Activated CD8-positive, alpha-beta memory T cell treated with anti-CD3 and anti-CD28 coated beads, Interleukin-2, amount 50 U/mL, for 24 hours (primary cell): ENCODE results near the gene CUEDC1.
"Not testable (repeated sequence)": the region's sequence is repeated elsewhere in the genome, so short reads cannot be mapped to it uniquely, and the experiment has no call there.

Experiments used
- DNase-seq: peaks from one replicate; pipeline ENCODE4 v3.0.0-alpha.2; 2020; ENCODE audit errors: extremely low read depth

Gene CUEDC1

DNA sequence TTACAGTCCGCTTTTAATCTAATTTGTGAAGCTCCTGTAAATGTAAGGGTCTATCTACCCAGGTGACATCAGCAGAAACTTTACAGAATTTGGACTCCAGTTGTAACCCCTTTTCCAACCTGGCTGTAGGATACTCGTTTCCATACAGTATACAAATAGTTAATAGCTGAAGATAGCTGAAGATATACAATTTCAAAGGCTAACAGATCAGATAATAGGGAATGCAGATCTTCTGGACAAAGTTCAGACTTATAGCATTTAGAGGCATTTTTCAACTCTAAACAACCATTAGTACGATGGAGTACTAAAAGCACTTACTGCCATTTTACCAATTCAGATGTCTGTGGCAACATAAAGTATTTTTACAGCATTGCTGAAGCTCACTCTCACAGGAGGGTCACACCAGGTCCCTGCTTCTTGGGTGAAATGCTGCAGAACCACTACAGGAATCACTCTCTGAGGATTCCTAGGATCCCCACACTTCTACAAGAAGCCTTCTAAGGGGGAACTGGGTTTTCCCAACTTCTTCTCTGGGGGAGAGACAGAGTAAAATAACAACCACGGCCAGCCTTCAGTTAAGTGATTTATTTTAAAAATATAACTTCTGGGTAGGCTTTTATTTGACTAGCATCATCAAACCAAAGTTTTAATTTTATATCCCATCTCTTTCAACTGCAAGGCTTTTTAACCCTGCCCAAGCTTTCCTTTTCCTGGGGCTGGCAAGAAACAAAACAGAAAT, 29.9 kb upstream of the CUEDC1 start:
- no peak for DNase-seq

DNA sequence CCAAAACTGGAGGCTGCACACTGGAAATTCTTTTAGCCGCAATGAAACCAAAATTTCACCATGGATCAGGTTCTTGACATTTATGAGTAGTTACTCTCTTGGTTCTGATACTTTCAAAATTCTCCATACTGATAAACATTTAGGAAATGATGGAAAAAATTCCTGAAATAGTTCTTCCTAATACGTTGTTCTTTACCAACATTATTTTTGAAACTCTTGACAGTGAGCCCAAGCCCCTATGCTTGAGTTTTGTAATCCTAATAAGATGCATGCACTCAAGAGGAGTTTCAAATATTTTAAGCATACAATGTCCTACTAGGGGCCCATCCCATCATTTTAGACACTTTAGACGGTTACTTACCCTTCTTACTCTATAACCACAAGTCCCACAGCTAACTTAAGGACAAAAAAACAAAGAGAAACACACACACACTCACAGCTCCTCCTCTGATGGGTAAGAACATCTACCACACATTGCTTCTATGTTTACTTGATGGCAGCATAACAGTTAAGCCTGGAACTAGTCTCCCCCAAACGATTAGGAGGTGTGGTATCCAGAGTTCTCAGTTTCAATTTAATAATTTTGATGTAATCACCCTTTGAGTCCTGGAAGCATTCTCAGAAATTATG, 29.2 kb upstream of the CUEDC1 start:
- DNase-seq = no peak

DNA sequence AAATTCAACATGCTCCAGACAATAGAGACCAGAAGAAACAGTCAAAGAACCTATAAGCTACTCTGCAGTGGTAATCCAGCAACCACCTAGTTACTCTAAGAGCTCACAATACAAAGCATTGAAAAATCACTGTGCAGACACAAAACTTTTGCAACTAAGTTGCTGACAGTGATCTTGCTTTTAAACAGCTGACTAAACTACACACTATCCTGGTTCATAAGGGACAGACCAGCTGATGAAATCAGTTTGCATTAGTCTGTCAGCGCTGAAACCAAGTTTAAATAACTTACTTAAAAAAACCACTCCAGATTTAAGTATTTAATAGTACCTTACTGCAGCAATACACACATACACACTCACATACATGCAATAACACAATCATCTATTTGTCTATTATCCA, 28.2 kb upstream of the CUEDC1 start:
- DNase-seq = no peak

DNA sequence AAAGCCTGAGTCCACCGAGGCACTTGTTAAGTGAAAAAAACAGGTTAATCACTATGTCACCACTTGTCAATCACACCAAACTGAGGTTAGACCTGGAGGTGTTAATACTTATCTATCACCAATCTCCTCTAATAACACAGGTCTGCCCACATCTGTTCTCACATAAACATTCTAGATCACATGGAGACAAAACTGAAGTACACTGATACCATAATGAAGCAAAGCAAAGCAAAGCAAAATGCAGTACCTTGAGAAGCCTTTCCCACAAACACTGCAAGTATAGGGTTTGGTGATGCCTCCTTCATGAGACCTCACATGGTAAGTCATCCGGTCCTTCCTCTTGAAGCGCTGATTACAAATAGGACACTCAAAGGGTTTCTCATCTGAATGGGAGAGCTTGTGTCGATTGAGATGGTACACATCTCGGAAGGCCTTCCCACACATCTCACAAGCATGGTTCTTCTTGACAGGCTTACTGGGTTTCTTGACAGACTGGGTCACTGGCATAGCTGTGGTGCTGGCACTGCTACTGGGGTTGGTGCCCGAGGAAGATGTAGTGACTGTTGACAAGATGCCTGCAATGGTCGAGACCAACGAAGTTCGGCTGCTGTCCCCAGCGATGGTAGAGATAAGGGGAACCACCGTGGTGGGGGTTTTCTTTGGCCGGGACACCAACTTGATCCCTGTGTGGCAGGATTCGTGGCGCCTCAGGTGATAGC, 27.4 kb upstream of the CUEDC1 start:
- no peak for DNase-seq

DNA sequence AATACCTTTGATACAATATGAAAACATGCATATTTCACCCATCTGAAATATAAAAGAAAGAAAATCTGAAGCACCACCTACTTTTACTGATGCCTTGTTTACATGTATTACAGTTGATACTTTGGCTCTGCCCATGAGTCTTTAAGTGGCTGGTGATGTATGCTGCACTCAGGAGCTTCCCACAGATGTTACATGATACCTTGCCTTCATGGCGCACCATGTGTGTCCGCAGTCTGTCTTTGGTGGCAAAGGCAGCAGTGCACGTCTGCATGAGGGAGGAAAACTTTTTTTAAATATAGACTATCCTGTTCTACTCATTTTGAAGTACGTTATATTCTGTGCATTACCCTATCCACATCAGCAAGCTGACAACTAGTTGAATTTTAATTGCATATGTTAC, 25.3 kb upstream of the CUEDC1 start:
- no peak for DNase-seq

DNA sequence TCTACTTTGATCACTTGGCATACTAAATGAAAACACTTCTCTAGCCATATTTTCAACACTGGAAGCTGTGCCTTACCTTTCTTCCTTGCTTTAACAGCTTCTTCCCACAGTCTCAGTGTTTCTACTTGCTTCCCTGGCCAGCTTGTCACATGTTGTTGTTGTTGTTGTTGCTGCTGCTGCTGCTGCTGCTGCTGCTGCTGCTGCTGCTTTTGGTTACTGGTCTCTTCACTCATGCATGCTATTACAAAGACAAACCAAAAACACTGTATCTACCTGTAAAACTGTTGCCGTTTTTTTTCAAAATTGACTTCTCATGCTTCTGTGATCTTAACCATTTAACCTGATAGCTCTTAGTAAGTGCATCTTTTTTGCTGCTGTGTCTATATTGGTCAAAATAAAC, 23.9 kb upstream of the CUEDC1 start:
- no peak for DNase-seq

DNA sequence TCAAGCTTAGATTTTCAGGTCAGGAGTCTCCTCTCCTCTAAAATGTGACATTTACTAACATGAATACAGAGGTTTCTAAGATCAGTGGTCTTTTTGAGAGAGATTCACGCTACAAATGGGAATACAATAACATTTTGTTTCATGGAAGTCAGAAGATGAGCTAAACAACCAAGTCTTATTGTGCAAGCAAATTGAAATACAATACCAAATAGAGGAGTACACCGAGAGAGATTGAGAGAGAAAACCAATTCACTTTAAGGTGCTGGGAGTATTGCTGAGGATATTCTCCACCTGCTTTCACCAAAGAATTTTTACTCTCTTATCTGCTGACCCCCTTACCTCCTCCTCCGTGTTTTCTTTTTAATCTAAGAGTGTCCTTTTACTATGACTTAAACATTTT, 21.4 kb upstream of the CUEDC1 start:
- no peak for DNase-seq

DNA sequence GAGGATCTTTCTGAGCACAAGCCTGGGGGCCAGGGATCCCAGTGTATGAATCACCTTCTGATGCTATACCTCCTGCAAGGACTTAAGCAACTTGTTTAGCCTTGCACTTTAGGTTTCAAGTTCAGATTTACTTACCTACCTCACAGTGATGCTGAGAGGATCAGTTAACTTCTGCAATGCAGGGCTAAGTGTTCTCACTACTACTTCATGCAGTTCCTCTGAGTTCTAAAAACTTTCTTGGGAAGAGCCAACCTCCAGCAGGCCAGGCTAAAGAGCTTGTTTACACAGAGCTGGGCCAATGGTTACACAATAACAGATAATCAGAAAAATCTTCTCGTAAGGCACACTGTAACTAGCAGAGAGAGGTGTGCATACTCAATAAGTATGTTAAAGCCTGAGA, 19.8 kb upstream of the CUEDC1 start:
- no peak for DNase-seq

DNA sequence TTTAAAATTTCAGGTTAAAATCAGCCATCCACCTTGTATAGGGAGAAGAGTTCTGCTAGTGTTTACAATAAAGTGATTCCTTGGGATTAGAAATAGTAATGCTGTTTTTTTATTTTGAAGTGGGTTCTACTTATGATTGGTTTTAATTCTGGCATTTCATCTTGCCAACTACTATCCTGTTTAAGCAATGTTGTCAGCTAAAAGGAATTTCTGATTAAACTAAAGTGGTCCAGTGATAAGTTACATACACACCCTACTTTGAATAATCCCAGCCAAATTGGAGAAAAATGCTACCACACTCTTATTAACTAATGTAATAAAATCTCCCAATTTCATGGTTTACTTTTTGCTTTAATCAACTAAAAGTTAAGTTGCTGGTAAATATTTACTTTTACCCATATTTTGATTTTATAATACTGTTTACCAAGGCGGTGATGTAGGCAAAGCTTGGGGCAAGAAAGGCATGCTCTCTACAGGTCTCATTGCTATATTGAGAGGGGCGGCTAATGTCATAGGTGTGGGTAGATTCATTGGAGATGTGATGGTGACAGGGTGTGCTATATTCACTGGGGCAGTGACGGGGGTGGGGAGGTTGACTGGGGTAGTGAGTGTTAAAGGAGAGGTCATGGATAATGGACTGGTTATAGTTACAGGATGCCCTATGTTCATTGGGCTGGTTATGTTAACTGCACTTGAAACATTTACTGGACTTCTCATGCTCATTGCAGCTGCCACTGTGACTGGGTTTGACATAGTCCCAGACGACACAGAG, 19.0 kb upstream of the CUEDC1 start:
- not testable (repeated sequence) for DNase-seq

DNA sequence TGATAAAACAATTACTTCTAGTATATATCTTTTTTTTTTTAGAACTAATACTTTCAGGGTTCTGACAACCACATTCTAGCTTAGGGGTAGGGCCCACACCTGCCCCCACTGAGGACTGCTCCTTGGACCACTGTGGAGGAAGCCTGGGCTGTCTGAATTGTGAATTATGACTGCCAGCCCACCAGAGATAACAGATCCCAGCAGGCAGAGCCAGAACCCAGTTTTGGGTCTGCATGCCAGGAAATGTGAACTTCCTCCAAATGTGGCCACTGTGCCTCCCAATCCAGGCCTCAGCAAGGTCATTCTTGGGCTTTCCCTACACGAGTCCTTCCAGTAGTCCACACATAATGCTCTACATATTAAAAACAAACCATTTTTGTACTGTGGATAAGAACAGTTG, 16.9 kb upstream of the CUEDC1 start:
- DNase-seq = no peak

DNA sequence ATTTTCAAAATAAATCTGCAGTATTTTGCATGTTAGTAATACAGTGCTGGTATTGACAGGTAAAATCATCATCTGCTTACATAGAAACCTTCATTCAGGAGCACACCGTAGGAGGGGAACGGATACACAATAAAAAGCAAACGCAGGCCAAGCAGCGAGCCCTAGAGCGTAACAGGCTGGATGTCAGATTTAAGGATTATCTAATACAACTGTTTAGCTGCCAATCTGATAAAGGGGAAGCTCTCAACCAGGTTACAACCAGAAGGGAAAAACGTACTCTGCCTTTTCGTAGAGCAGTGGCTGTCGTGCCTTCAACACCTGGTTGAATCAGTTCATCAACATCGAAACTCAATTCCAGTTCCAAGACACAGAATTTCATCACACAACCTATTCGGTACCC, 16.4 kb upstream of the CUEDC1 start:
- DNase-seq = no peak

DNA sequence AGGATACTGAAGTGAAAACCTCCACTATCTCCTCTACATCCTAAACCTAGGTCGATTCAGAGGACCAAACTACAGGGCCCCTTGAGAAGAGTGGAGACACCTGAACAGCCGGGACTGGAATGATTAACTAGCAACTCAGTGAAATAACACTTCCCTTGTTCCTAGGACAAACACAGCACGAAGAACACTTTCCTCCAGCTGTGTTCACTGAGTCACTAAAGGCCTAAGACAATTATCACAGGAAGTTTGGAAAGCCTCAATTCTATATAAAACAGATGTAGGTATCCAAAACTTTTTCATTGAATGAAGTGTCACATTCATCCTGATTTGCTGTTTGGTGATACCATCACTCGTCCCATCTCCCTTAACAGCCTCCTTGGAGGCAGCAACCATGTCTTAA, 15.5 kb upstream of the CUEDC1 start:
- no peak for DNase-seq

DNA sequence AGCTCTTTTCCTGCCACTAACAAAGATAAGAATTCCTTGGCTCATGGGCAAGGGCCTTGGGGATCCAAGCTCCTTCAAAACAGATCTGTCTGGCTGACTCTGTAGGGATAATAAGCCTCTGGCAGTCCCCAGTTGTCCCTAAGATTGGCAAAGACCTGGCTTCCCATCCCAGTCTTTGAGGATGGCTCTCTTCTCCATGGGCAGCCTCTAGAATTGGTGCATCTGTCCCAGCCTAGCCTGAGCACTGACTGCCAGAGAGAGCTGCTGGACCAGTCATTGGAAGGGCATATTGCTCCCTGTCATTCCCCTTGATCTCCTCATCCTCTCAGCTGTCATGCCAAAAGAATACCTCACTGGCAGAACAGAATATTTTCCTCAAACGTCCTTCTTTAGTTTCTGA, 13.2 kb upstream of the CUEDC1 start:
- DNase-seq = no peak

DNA sequence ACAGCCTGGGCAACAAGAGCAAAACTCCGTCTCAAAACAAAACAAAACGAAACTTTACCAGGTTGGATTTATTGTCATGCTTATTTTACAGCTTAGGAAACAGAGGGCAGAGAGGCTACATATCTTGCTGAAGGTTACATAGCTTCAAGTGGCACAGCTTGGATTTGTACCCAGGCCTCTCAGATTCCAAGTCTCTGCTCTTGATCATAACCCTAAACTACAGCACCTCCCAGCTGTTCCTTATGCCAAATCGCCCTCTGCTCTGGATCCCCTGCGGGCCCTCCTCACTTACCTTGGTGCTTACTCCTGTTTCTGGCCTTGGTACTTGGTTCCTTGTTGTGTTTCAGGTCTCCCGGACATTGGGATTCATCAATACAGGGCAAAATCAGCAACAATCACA, 11.7 kb upstream of the CUEDC1 start:
- no peak for DNase-seq

DNA sequence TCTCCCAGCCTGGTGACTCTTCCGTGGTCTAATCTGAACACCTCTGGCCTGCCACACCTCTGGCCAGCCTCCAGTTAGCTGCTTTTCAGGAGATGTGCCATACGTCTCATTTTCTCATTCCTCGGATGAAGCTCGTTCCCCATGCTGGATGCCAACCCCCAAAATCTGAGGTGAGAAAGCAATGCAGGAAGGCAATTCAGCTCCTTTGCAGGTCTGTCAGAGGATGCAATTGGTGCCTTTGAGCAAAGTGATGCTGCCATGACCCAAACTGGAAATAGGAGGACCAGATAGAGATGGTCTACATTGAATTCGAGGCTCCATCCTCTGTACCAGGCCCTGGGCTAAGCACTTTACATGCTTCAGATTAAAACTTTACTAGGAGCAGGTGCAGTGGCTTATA, 11.0 kb upstream of the CUEDC1 start:
- no peak for DNase-seq

DNA sequence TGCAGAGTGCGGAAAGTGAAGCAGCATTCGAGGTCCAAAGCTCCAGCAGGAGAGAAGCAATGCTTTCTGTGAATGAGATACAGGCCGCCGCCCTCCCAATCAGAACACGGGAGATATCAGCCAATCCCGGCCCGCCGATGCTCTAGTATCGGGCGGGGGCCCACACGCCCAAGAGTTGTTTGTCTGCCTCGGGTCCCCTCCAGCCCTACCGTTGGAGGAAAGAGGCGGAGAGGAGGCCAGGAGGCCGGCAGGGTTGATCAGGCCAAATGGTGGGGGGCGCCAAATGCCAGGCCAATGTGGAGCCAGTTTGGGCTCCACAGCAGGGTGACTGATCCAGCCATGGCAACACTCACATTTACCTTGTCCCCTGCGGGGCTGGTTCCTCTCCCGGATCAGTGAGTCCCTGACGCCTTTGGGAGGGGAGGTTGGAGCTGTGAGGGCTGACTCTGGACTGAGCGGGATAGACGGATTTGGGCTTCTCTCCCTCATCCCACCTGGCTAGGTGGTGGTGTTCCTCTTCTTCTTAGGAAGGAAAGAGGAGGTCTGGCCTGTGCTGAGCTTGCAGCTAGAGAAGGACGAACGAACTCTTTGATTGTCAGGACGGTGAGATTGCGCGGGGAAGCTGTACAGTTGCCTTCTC, 10.4 kb upstream of the CUEDC1 start:
- no peak for DNase-seq

DNA sequence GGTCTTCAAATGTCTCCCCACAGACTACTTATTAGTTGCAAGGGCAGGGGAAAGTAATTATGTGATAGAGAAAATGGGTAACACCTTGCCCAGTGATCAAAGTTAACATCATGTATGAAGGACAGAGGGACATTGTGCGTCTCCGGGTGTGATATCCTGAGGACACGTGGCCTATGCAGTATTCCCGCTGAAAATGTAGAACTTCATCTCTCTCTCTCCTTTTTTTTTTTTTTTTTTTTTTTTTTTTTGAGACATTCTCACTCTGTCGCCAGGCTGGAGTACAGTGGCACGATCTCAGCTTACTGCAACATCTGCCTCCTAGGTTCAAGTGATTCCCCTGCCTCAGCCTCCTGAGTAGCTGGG, 7.9 kb upstream of the CUEDC1 start:
- no peak for DNase-seq

DNA sequence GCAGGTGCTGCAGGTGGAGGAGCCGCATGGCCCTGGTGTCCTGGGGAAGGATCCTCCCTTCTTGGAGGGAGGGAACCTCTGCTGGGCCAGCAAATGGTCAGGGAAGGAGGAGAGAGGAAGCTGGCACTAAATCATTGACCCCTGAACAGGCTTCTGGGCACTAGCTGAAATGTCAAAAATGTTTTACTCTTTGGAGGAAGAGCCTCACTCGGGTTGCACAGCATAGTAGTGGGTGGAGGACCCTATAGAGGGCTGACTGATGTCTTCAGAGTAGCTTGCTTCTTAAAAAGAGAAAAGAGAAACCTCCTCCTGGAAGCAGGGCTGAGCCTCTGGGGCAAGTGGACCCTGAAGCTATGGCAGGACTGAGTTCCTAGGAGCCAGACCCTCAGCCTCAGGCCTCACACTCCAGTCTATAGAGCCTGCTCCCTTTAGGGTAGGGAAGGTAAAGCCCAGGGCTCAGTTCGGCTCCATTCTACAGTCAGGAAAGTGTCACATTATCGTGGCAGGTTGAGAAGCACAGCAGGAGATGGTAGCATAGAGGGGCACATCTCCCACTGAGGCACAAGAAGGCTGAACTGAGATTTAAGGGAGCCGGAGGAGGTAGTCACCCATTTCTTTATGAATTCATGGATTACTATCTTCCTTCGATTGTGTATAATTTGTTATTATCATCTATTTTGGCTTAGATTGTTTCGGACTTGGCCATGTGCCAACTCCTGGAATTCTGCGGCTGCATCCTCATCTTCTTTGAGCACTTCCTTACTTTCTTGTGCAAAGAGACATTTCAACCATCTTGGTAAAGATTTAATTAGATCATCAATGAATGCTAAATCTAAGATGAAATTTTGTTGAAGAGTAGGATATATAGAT, 7.3 kb upstream of the CUEDC1 start:
- DNase-seq = no peak

DNA sequence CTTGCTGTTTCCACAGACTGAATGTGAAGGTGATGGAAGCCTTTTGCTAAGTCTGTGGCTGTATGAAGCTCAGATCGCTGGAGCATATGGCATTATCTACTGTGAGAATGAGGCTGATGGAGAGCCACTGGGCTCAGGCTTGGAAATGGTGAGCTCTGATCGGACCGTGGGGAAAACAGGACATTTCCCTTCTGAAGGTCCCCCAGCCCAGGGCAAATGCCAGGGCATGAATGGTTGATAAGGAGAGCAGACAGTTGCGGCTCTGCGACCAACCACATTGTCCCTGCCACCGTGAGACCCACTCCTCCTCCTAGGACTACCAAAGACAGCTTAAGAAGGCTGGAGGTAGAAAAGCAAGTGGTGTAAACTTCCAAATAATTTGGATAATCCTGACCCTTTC, 4.7 kb upstream of the CUEDC1 start:
- no peak for DNase-seq

DNA sequence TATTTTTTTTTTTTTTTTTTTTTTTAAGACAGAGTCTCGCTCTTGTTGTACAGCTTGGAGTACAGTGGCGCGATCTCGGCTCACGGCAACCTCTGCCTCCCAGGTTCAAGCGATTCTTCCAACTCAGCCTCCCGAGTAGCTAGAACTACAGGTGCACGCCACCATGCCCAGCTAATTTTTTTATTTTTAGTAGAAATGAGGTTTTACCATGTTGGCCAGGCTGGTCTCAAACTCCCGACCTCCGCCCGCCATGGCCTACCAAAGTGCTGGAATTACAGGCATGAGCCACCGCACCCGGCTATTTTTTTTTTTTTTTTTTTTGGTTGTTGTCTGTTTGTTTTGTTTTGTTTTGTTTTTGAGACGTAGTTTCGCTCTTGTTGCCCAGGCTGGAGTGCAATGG, 3.2 kb upstream of the CUEDC1 start:
- DNase-seq = not testable (repeated sequence)

DNA sequence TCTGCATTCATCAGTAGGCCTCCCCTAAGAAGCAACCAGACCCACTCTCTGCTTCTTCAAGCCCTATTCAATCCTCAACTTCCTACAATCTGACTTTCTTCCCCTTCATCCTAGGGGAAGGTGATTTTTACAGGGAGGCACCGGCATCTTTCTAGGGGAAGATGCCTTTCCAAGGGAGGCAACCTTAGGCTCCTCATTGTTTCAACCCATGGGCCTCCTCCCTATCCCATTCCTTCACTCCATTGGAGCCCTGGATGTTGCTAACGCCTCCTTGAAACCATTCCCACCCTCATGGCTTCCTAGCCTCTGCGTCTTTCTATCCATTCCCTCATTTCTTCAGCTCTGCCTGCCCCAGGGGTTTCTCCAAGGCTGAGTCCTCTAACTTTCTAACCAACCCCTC, 2.7 kb upstream of the CUEDC1 start:
- DNase-seq = no peak
